ENCODE data around the gene FAM98B. TPM values are rescaled to one million over a fixed set of nuclear protein-coding genes. Genes with fewer than 3 reads are reported as not detected.

Gene FAM98B
- total and polyA plus RNA-seq, 2 of the 8 experiments (the other 6 are each of a cell fraction or from before 2014, with no cell fraction given) = 5.9 to 48.4 TPM

DNA sequence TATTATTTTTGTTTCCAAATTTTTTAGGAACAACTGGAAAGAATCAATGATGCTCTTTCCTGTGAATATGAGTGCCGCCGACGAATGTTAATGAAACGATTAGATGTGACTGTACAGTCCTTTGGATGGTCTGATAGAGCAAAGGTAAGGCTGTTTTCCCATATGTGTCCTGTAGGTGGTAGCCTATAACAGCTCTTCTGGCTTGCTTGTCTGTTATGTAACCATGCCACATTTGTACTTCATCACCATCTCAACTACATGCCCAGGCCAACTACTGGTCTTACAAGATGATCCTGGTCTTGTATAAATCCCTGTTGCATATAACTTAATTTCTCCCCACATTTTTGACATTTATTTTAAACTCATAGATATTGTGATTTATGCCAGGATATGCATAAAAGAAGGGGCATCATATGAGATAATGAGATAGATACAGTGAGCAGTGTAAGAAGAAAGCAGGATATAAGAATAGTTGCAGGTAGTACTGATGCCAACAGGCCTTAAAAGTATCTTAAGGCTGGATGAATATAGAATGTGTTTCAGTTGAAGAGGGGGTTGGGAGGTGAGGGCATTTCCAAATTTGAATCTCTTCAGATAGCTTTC, 20.3 kb downstream of the FAM98B start:
- WGBS, 2 experiments (ENCODE audit: extremely low coverage in 1 of 2, insufficient coverage in 1 of 2, insufficient read length in 1 of 2, insufficient replicate concordance in 2 of 2, low coverage in 1 of 2, low lambda C conversion rate in 2 of 2, missing lambda C conversion rate in 1 of 2) = 86% methylated on average over 4 of the region's 4 CpGs; no CpG with 5 or more reads in 1 of the 2 experiments
- DNase-seq (ENCODE audit: low read depth in 1 of 2, low spot score in 2 of 2) (no peak), FAIRE-seq (peak; percentile 90)
- Histone ChIP-seq H3K4me1 (replicated peaks in 1 of 4; ENCODE audit: control insufficient read depth in 3 of 4, insufficient read depth in 4 of 4, low read length in 3 of 4) (no peaks in the 10 kb centered on the region), H3K23me2 (ENCODE audit: low read depth, low read length) (no peaks in the 10 kb centered on the region), H3K56ac (replicated peaks; ENCODE audit: insufficient read length, low read depth, low read length) (no peak overlapping the region), H3K79me2 (ENCODE audit: control insufficient read depth in 1 of 2, insufficient read depth in 2 of 2, low read length in 2 of 2) (no peaks in the 10 kb centered on the region), H3K9me3 (ENCODE audit: insufficient read depth in 2 of 2, low read depth in 1 of 2, low read length in 1 of 2) (no peaks in the 10 kb centered on the region), H4K5ac (ENCODE audit: insufficient read length, low read depth, low read length) (no peak overlapping the region), H3K27ac (ENCODE audit: low read depth, low read length) (no peak overlapping the region), H3K4me2 (ENCODE audit: insufficient read depth in 1 of 2, low read depth in 2 of 2, low read length in 2 of 2) (no peak overlapping the region), H3K18ac (ENCODE audit: extremely low read depth, low read length) (no peak overlapping the region), H3K4ac (replicated peaks; ENCODE audit: insufficient read length, low read depth, low read length) (no peak overlapping the region), H3K9ac (replicated peaks in 1 of 4; ENCODE audit: extremely low read depth in 1 of 4, low read depth in 3 of 4, low read length in 3 of 4) (no peak overlapping the region), H4K8ac (ENCODE audit: extremely low read depth, insufficient read depth, low read length) (no peak overlapping the region), H3K4me3 (ENCODE audit: extremely low read depth in 1 of 4, insufficient read depth in 2 of 4, low read depth in 3 of 4, low read length in 4 of 4) (no peak overlapping the region), H4K20me1 (replicated peaks in 1 of 2; ENCODE audit: control insufficient read depth in 1 of 2, insufficient read depth in 2 of 2, low read length in 2 of 2) (peaks cover 0 to under 1% of the 10 kb centered on the region in 2 experiments), H3K14ac (ENCODE audit: insufficient read length) (no peak overlapping the region), H2BK20ac (ENCODE audit: low read length) (no peak overlapping the region), H2BK15ac (ENCODE audit: low read length) (no peak overlapping the region), H2BK12ac (ENCODE audit: low read depth, low read length) (no peak overlapping the region), H3K23ac (ENCODE audit: insufficient read length) (no peak overlapping the region), H2BK120ac (replicated peaks; ENCODE audit: low read depth, low read length) (no peak overlapping the region), H4K91ac (replicated peaks; ENCODE audit: insufficient read length, low read length) (no peak overlapping the region), H3K36me3 (ENCODE audit: control insufficient read depth in 2 of 4, insufficient read depth in 4 of 4, low read length in 3 of 4) (peaks cover 3 to 37% (median 20%) of the 10 kb centered on the region in 4 experiments; a peak in 7 of 8 replicates), H2AK5ac (ENCODE audit: low read depth, low read length) (no peak overlapping the region), H2AFZ (ENCODE audit: low read length) (no peak overlapping the region), H3K27me3 (replicated peaks in 1 of 4; ENCODE audit: control insufficient read depth in 3 of 4, extremely low read depth in 1 of 4, insufficient read depth in 3 of 4, low read length in 3 of 4) (no peaks in the 10 kb centered on the region), H3K79me1 (ENCODE audit: low read depth, low read length) (no peaks in the 10 kb centered on the region), H2BK5ac (ENCODE audit: low read depth, low read length) (no peak overlapping the region)
- POLR2A ChIA-PET (ENCODE audit: partially characterized antibody) = interaction anchor here (0.6 kb wide), 1 partner anchor 15 kb away, joined by 3 read pairs; no protein-coding TSS in a partner anchor
- CTCF ChIA-PET (ENCODE audit: partially characterized antibody) = interaction anchor here (0.8 to 2.2 kb wide), 18 partner anchors 10 to 479 kb away, joined by 3 to 18 read pairs (median 3); no protein-coding TSS in a partner anchor
- TF ChIP-seq JUND (IDR thresholded peaks at IDR 0.05; ENCODE audit: low read length) (no peak), YY1 (IDR thresholded peaks at IDR 0.05; ENCODE audit: low read depth, low read length) (no peak), JUN (IDR thresholded peaks at IDR 0.05; ENCODE audit: low read depth, low read length) (no peak), TBP (IDR thresholded peaks at IDR 0.05; ENCODE audit: low read depth, low read length) (no peak), CREB1 (IDR thresholded peaks at IDR 0.05) (no peak), MAFK (IDR thresholded peaks at IDR 0.05; ENCODE audit: low read depth, low read length) (no peak), TAF1 (IDR thresholded peaks at IDR 0.05; ENCODE audit: low read depth, low read length) (no peak)
- TF ChIP-seq, protein P1, sequence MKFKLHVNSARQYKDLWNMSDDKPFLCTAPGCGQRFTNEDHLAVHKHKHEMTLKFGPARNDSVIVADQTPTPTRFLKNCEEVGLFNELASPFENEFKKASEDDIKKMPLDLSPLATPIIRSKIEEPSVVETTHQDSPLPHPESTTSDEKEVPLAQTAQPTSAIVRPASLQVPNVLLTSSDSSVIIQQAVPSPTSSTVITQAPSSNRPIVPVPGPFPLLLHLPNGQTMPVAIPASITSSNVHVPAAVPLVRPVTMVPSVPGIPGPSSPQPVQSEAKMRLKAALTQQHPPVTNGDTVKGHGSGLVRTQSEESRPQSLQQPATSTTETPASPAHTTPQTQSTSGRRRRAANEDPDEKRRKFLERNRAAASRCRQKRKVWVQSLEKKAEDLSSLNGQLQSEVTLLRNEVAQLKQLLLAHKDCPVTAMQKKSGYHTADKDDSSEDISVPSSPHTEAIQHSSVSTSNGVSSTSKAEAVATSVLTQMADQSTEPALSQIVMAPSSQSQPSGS (IDR thresholded peaks at IDR 0.05; ENCODE audit: low read length) = no peak
- TF ChIP-seq, protein P2, sequence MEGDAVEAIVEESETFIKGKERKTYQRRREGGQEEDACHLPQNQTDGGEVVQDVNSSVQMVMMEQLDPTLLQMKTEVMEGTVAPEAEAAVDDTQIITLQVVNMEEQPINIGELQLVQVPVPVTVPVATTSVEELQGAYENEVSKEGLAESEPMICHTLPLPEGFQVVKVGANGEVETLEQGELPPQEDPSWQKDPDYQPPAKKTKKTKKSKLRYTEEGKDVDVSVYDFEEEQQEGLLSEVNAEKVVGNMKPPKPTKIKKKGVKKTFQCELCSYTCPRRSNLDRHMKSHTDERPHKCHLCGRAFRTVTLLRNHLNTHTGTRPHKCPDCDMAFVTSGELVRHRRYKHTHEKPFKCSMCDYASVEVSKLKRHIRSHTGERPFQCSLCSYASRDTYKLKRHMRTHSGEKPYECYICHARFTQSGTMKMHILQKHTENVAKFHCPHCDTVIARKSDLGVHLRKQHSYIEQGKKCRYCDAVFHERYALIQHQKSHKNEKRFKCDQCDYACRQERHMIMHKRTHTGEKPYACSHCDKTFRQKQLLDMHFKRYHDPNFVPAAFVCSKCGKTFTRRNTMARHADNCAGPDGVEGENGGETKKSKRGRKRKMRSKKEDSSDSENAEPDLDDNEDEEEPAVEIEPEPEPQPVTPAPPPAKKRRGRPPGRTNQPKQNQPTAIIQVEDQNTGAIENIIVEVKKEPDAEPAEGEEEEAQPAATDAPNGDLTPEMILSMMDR (IDR thresholded peaks at IDR 0.05; ENCODE audit: control extremely low read depth in 1 of 3, insufficient read depth in 1 of 3, low read depth in 1 of 3, low read length in 3 of 3) = peak in 2 of 3 experiments; percentile 58 to 71; a peak in 3 of 4 replicates
